RWPE2 (cell line): Measurements from ENCODE around the gene USP40.

Experiments
- ATAC-seq: fragments of 200-7000 bp; cut with Tn5 transposase; 3 replicates; pipeline ENCODE4 v1.9.1; 2021; ENCODE audit warnings: low read depth
- DNase-seq: peaks from one replicate; pipeline ENCODE4 v3.0.0-alpha.2; 2020; ENCODE audit warnings: low spot score
- H3K27ac ChIP-seq: fragments of 450-650 bp; 2 replicates; pipeline ENCODE4 v1.5.1; 2017; ENCODE audit warnings: mild to moderate bottlenecking; ENCODE audit not compliant: poor library complexity, severe bottlenecking
- H3K27me3 ChIP-seq: fragments of 250-450 bp; sonication (Bioruptor Pico); 2 replicates; pipeline ENCODE4 v1.5.1; 2021; ENCODE audit warnings: mild to moderate bottlenecking, moderate library complexity; ENCODE audit not compliant: insufficient read depth, poor library complexity, severe bottlenecking
- H3K36me3 ChIP-seq: fragments of 250-450 bp; sonication (Bioruptor Pico); 2 replicates; pipeline ENCODE4 v1.5.1; 2020; ENCODE audit warnings: low read depth, mild to moderate bottlenecking, moderate library complexity
- H3K4me1 ChIP-seq: fragments of 250-450 bp; sonication (Bioruptor Pico); 2 replicates; pipeline ENCODE4 v1.5.1; 2021; ENCODE audit warnings: mild to moderate bottlenecking, moderate library complexity; ENCODE audit not compliant: insufficient read depth, poor library complexity, severe bottlenecking
- H3K4me3 ChIP-seq: fragments of 250-450 bp; sonication (Bioruptor Pico); 2 replicates; pipeline ENCODE4 v1.5.1; 2021; ENCODE audit warnings: mild to moderate bottlenecking, moderate library complexity; ENCODE audit not compliant: severe bottlenecking
- H3K9me3 ChIP-seq: fragments of 250-450 bp; sonication (Bioruptor Pico); 2 replicates; pipeline ENCODE4 v1.5.1; 2021; ENCODE audit warnings: mild to moderate bottlenecking, moderate library complexity; ENCODE audit not compliant: severe bottlenecking
- CTCF ChIP-seq: fragments of 450-650 bp; IDR thresholded peaks from one replicate; pipeline ENCODE4 v1.5.1; 2017; ENCODE audit warnings: mild to moderate bottlenecking, moderate library complexity; ENCODE audit not compliant: poor library complexity, severe bottlenecking

USP40 gene

GRCh38 chr2:233495503-233496496 lies 70.8 kb downstream of the USP40 start:
- TF ChIP-seq CTCF = no peak
- Histone ChIP-seq H3K9me3 (no peaks in the 10 kb centered on the region), H3K27me3 (no peaks in the 10 kb centered on the region), H3K4me3 (no peak overlapping the region), H3K36me3 (peaks cover 66% of the 10 kb centered on the region), H3K27ac (no peak overlapping the region), H3K4me1 (peaks cover 32% of the 10 kb centered on the region)
- no peak for DNase-seq
- no peak for ATAC-seq

GRCh38 chr2:233492751-233493150 lies 73.8 kb downstream of the USP40 start:
- DNase-seq = no peak
- TF ChIP-seq CTCF = no peak
- H3K27ac ChIP-seq = peak overlapping the region; percentile 100
- H3K36me3 ChIP-seq = peaks cover 60% of the 10 kb centered on the region
- no peaks in the 10 kb centered on the region for H3K27me3 ChIP-seq
- H3K4me3 ChIP-seq = no peak overlapping the region
- H3K9me3 ChIP-seq = no peaks in the 10 kb centered on the region
- peaks cover 63% of the 10 kb centered on the region for H3K4me1 ChIP-seq
- peak; percentile 87 for ATAC-seq

GRCh38 chr2:233492078-233492477 lies 74.5 kb downstream of the USP40 start:
- Histone ChIP-seq H3K4me1 (peaks cover 68% of the 10 kb centered on the region), H3K27me3 (no peaks in the 10 kb centered on the region), H3K27ac (peak overlapping the region; percentile 100), H3K4me3 (no peak overlapping the region), H3K36me3 (peaks cover 64% of the 10 kb centered on the region), H3K9me3 (no peaks in the 10 kb centered on the region)
- peak; percentile 15; the same call in 1 of the 3 replicates for ATAC-seq
- TF ChIP-seq CTCF = no peak
- no peak for DNase-seq

GRCh38 chr2:233491326-233491725 lies 75.3 kb downstream of the USP40 start:
- peaks cover 74% of the 10 kb centered on the region for H3K4me1 ChIP-seq
- no peak for TF ChIP-seq CTCF
- H3K27me3 ChIP-seq = no peaks in the 10 kb centered on the region
- DNase-seq (no peak), ATAC-seq (no peak)
- H3K36me3 ChIP-seq = peaks cover 64% of the 10 kb centered on the region
- peak overlapping the region; percentile 100 for H3K27ac ChIP-seq
- no peaks in the 10 kb centered on the region for H3K9me3 ChIP-seq
- H3K4me3 ChIP-seq = no peak overlapping the region

GRCh38 chr2:233490831-233491230 lies 75.8 kb downstream of the USP40 start:
- Histone ChIP-seq H3K4me1 (peaks cover 78% of the 10 kb centered on the region), H3K9me3 (no peaks in the 10 kb centered on the region), H3K27ac (peak overlapping the region; percentile 100), H3K36me3 (peaks cover 64% of the 10 kb centered on the region), H3K27me3 (no peaks in the 10 kb centered on the region), H3K4me3 (no peak overlapping the region)
- no peak for TF ChIP-seq CTCF
- no peak for ATAC-seq
- no peak for DNase-seq
